Stimulated activated CD8-positive, alpha-beta memory T cell treated with anti-CD3 and anti-CD28 coated beads, Interleukin-4, amount 100 ng/mL, for 4 hours (primary cell): ENCODE measurements around the gene SOBP.

ENCODE experiments used
- DNase-seq, 2 donors: peaks; one replicate each; pipeline ENCODE4 v3.0.0-alpha.2; 2020; ENCODE audit warnings: low read depth in 2 of 2, low spot score in 1 of 2

The SOBP gene

GRCh38 chr6:107485157-107485556 lies 4.8 kb upstream of the SOBP start:
- no peak for DNase-seq

GRCh38 chr6:107488174-107488874 lies 1.6 kb upstream of the SOBP start:
- no peak for DNase-seq

GRCh38 chr6:107488875-107489635 lies 862 bp upstream of the SOBP start:
- DNase-seq: no peak

- DNase-seq: no peak
Measured at GRCh38 chr6:107490566-107491137, 735 bp downstream of the SOBP start.

- DNase-seq: no peak
Measured at GRCh38 chr6:107491138-107491609, 1.3 kb downstream of the SOBP start.

GRCh38 chr6:107491760-107492660 lies 2.1 kb downstream of the SOBP start:
- DNase-seq: no peak

GRCh38 chr6:107493158-107494057 lies 3.5 kb downstream of the SOBP start:
- DNase-seq: no peak

GRCh38 chr6:107495196-107495643 lies 5.3 kb downstream of the SOBP start:
- no peak for DNase-seq

- no peak for DNase-seq
Measured at GRCh38 chr6:107495971-107496370, 6.1 kb downstream of the SOBP start.

GRCh38 chr6:107496892-107497684 lies 7.2 kb downstream of the SOBP start:
- DNase-seq: no peak

GRCh38 chr6:107504270-107505026 lies 14.5 kb downstream of the SOBP start:
- DNase-seq: no peak

GRCh38 chr6:107506145-107506544 lies 16.2 kb downstream of the SOBP start:
- DNase-seq: no peak

GRCh38 chr6:107509506-107509905 lies 19.6 kb downstream of the SOBP start:
- no peak for DNase-seq

GRCh38 chr6:107510108-107510507 lies 20.2 kb downstream of the SOBP start:
- DNase-seq: no peak

GRCh38 chr6:107511511-107511993 lies 21.6 kb downstream of the SOBP start:
- no peak for DNase-seq

- no peak for DNase-seq
Measured at GRCh38 chr6:107513214-107513613, 23.3 kb downstream of the SOBP start.

GRCh38 chr6:107515955-107516354 lies 26.0 kb downstream of the SOBP start:
- DNase-seq: no peak

- no peak for DNase-seq
Measured at GRCh38 chr6:107517274-107517673, 27.4 kb downstream of the SOBP start.
